LNCAP (cell line): ENCODE data around the gene THEM5.

Experiments
- TF ChIP-seq, protein P1 (sequence below): fragments of 450-650 bp; IDR thresholded peaks from 2 replicates; pipeline ENCODE4 v1.5.1; 2017; ENCODE audit warnings: mild to moderate bottlenecking

THEM5 gene

GRCh38 chr1:151839457-151840403, 13.8 kb downstream of the THEM5 start, which contains the start of gene C2CD4D:
TSS of gene C2CD4D (minus strand) at chr1:151839820. CDS start at chr1:151838989, 831 bp downstream.
- TF ChIP-seq, protein P1, sequence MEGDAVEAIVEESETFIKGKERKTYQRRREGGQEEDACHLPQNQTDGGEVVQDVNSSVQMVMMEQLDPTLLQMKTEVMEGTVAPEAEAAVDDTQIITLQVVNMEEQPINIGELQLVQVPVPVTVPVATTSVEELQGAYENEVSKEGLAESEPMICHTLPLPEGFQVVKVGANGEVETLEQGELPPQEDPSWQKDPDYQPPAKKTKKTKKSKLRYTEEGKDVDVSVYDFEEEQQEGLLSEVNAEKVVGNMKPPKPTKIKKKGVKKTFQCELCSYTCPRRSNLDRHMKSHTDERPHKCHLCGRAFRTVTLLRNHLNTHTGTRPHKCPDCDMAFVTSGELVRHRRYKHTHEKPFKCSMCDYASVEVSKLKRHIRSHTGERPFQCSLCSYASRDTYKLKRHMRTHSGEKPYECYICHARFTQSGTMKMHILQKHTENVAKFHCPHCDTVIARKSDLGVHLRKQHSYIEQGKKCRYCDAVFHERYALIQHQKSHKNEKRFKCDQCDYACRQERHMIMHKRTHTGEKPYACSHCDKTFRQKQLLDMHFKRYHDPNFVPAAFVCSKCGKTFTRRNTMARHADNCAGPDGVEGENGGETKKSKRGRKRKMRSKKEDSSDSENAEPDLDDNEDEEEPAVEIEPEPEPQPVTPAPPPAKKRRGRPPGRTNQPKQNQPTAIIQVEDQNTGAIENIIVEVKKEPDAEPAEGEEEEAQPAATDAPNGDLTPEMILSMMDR: no peak

DNA sequence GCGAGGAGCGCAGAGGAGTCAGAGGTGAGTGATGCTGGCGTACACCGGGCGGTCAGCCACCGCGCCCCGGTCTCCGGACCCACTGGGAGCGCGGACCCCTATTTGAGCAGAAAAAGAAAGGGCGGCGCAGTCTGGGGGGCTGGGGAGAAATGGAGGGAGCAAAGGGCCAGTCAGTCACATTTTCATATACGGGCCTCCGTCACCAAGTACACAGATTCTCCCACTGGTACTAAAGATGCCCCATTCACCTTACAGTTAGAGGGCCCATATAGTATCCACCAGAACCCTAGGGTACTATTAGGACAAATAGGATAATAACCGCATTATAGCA, 14.5 kb downstream of the THEM5 start:
- TF ChIP-seq, protein P1: no peak

DNA sequence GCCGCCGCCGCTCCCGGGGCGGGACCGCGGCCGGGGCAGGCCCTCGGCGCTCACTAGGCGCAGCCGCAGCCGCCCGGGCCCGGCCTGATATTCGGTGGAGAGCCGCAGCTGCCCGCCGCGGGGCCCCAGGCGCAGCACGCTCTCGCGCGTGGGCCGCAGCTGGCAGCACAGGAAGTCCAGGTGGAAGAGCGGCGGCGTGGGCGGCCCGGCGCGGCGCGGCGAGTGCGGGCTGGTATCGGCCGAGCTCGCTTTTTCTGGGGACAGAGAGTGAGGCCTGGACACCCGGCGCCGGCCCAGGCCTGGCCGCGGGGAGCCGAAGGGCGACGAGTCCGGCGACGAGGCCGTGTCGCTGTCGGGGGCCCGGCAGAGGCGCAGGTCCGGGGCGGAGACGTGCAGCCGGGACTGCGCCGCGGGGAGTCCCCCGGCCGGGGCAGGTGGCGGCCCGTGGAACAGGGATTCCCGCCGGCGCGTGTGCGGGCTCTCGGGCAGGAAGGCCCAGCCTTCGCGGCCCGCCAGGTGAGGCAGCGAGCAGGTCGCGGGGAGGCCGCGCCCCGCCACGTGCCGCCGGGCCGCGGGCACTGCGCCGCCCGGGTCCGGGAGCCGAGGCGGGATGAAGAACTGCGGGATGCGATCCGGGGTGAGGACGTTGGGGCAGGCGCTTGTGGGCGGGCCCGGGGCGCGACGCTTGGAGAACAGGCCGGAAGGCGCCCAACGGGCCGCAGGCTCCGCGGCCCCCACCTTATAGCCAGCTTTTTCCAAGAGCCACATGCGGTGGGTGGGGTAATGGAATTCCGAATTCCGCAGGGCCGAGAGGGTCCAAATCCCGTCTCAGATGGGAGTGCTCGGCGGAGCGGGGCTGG, 15.1 kb downstream of the THEM5 start:
- TF ChIP-seq, protein P1: no peak

DNA sequence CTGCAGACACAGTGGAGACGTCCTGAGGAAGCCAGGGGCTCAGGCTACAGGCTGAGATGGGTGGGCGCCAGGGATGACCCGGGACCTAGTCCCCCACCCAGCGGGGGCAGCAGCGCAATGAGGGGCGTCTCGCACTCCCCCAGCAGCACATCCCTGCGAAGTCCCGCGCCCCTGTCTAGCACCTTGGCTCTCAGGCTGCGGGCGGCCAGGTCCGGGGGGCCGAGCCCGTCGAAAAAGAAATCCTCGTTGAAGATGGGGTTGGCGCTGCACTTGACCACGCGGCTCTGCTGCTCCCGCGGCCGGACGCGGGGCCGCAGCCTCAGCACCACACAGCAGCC, 15.7 kb downstream of the THEM5 start:
- TF ChIP-seq, protein P1: no peak

GRCh38 chr1:151837197-151837596, 16.3 kb downstream of the THEM5 start:
- TF ChIP-seq, protein P1: no peak

GRCh38 chr1:151835596-151835995, 17.9 kb downstream of the THEM5 start:
- TF ChIP-seq, protein P1: no peak

- TF ChIP-seq, protein P1: no peak
Observed at GRCh38 chr1:151834239-151834638, 19.3 kb downstream of the THEM5 start.
